Ovary (tissue), 3 donors: ENCODE measurements around the gene MGAT5.

Experiments
- CTCF ChIP-seq, 3 donors: fragments of 450-650 bp in 2 of 3; fragments of 200-600 bp in 1 of 3; IDR thresholded peaks; one replicate each; pipeline versions ENCODE4 v1.5.1 to v1.8.0; 2016 to 2022; ENCODE audit warnings: antibody characterized with exemption in 3 of 3, mild to moderate bottlenecking in 1 of 3
- EP300 ChIP-seq: sonication (generic); formaldehyde crosslinking; IDR thresholded peaks from one replicate; pipeline ENCODE4 v1.6.1; 2017; ENCODE audit warnings: antibody characterized with exemption
- POLR2A ChIP-seq: fragments of 450-650 bp; IDR thresholded peaks from one replicate; pipeline ENCODE4 v1.6.1; 2017; ENCODE audit warnings: antibody characterized with exemption, mild to moderate bottlenecking, moderate library complexity
- donor health status: DM: no; HTN: no; CAD: no.

- TF ChIP-seq CTCF (IDR thresholded peaks at IDR 0.05) (no peak), POLR2A (no peak), EP300 (no peak)
Observed at GRCh38 chr2:134344954-134345697, 91.3 kb downstream of the MGAT5 start.
